ENCODE results near the gene MTHFD2L.

DNA sequence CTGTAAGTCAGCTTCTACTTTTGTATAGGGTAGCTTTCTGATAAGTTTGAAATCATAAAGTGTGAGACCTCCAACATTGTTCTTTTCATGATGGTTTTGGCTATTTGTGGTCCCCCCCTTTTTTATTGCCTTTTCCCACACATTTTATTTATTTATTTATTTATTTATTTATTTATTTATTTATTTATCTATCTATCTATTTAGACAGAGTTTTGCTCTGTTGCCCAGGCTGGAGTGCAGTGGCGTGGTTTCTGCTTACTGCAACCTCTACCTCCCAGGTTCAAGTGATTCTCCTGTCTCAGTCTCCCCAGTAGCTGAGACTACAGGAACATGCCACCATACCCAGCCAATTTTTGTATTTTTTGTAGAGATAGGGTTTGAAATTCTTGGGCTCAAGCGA, 9.7 kb upstream of the MTHFD2L start:
- TF ChIP-seq, protein P1, sequence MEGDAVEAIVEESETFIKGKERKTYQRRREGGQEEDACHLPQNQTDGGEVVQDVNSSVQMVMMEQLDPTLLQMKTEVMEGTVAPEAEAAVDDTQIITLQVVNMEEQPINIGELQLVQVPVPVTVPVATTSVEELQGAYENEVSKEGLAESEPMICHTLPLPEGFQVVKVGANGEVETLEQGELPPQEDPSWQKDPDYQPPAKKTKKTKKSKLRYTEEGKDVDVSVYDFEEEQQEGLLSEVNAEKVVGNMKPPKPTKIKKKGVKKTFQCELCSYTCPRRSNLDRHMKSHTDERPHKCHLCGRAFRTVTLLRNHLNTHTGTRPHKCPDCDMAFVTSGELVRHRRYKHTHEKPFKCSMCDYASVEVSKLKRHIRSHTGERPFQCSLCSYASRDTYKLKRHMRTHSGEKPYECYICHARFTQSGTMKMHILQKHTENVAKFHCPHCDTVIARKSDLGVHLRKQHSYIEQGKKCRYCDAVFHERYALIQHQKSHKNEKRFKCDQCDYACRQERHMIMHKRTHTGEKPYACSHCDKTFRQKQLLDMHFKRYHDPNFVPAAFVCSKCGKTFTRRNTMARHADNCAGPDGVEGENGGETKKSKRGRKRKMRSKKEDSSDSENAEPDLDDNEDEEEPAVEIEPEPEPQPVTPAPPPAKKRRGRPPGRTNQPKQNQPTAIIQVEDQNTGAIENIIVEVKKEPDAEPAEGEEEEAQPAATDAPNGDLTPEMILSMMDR (IDR thresholded peaks at IDR 0.05) = no peak
- no peak for TF ChIP-seq POLR2A (IDR thresholded peaks at IDR 0.05)

Measured in body of pancreas (tissue), 4 donors.